AG08396 (cell line): Measurements from ENCODE around the gene ADAP1.

ENCODE experiments used
- DNase-seq: peaks from one replicate; pipeline ENCODE4 v3.0.0; 2012; ENCODE audit warnings: low spot score, mixed read lengths

ADAP1 gene

GRCh38 chr7:908591-909357 lies 45.7 kb downstream of the ADAP1 start:
- peak; percentile 89 for DNase-seq

DNA sequence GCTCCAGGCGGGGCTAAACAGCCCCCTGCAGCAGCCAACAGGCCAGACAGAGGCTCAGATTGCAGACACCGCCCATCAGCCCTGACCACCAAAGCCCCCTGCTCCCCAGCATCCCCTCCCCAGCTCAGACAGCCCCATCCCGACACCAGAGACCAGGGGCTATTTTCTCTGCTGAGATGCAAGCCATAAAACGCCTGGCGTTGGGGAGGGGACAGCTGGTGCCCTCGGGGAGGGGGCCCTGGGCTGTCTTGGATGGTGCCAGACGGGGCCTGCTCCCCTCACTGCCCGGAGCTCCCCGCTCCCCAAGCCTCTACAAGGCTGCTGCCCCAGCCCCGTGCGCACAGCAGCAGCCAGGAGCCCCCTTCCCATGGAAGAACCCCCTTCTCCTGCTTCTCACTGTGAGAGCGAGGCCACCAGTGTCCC lies 46.3 kb downstream of the ADAP1 start:
- no peak for DNase-seq

- DNase-seq = no peak
Observed at GRCh38 chr7:907158-907980, 47.1 kb downstream of the ADAP1 start.

DNA sequence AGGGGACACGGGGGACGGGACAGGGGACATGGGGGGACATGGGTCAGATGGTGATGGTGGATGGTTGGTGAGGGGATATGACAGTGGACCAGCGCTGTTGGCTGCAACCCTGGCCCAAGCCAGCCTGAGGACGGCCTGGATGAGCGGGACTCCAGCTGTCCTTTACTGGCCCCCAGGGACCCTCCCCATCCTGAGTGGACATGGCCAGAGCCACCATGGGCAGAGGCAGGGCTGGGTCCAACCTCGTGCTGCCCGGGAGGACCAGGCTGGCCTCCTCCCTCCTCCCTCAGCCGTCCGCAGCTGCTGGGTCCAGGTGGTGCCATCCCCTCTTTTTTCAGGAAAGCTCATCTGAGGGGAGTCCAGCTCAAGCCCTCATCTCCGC lies 47.7 kb downstream of the ADAP1 start:
- no peak for DNase-seq

DNA sequence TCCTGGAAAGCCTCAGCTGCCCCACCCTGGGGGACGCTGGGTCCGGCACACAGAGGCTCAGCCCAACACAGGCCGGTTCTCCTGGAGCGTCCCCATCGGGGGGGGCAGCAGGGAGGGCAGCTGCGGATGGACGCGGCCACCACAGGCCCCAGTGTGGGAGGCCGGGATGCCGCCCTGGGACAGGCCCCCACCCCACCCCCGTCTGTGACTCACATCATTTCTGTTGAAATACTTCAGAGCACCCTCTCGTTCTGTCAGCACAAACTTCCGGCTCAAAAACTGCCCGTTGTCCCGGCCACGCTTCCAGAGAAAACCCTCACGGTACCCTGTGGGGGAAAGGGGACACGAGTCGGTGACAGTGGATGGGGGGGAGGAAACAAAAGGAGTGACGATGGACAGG lies 49.6 kb downstream of the ADAP1 start:
- peak; percentile 73 for DNase-seq

- no peak for DNase-seq
Observed at GRCh38 chr7:903921-904755, 50.3 kb downstream of the ADAP1 start.

DNA sequence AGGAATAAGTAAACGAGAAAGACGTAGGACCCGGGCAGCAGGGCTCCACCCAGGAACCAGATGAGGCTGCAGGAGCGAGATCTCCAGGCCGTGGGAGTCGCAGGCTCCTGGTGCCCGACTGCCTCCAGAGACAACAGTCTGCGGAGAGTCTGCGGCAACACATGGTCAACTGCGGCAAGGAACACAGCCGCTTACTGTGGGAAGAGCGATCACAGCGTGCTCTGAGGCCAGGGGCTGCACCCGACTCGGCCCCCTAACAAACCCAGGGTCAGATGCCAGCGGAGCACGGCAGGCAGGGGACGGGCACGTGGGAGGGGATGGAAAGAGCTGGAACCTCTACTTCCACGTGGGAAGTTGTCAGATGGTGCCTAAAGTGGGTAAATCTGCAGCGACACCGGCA lies 51.5 kb downstream of the ADAP1 start:
- no peak for DNase-seq

DNA sequence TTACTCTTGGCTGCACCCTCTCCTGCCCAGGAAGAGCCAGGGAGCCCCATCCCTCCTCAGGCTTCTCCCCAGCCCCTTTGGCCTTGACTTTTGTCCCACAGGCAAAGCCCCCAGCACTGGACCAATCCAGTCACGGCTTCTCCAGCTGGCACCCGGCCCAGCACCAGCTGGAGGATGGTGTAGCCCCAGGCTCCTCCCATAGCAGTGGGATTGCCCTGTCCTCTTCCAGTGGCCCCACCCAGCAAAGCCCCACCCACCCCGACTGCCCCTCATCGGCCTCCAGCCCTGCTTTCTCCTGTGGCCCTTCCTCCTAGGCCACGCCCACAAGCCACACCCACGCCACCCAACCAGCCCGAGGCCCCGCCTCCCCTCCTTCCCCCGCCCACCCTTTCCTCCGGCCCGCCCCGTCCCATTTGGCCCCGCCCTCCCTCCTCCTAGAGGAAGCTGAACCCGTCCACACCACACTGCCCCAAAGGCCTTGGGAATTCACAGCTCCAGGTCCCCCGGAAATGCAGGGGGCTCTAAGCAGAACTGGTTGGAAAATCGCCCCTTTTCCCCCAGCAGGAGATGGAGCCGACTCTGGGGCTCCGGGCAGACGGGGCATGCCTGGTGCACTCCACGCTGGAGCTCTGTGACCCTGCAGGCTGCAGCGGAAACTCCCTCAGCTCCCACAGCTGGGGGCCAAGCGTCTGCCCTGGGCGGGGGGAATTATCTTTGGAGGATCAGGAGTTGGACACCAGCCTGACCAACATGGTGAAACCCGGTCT lies 52.9 kb downstream of the ADAP1 start:
- DNase-seq = peak; percentile 99

DNA sequence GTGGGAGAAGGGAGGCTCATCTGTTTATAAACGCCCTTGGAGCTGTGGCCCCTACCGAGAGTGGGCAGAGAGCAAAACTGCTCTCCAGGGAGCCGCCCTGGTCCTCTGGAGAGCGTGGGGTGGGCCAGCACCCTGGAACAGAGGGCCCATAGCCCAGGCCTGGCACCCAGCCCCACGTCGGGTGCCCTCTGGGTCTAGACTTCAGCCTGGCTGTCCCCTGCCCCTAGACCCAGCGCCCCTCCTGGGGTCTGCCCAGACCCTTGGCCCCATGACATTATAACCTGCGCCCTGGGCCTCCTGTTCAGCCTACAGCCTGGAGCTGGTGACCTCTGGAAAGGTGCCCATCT lies 53.5 kb downstream of the ADAP1 start:
- no peak for DNase-seq

- no peak for DNase-seq
Observed at GRCh38 chr7:900331-901040, 54.0 kb downstream of the ADAP1 start.

DNA sequence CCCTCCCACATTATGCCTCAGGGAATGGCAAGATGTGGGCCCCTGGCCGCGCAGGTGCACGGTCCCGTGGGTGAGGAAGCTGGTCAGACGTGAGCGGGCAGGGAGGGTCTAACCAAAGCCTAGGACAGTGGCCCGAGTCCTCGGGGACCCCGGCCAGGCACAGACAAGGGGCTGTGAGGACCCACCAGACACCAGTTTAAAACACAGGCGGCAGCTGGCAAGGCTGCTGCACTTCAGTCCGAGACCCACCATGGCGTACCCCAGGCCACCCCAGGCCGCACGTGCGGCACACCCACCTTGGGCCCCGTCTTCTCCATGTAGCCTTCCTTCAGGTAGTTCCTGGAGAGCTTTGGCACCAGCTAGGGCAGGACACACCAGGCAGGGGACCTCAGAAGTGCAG lies 54.7 kb downstream of the ADAP1 start:
- DNase-seq = no peak

- no peak for DNase-seq
Observed at GRCh38 chr7:898855-899681, 55.4 kb downstream of the ADAP1 start.

DNA sequence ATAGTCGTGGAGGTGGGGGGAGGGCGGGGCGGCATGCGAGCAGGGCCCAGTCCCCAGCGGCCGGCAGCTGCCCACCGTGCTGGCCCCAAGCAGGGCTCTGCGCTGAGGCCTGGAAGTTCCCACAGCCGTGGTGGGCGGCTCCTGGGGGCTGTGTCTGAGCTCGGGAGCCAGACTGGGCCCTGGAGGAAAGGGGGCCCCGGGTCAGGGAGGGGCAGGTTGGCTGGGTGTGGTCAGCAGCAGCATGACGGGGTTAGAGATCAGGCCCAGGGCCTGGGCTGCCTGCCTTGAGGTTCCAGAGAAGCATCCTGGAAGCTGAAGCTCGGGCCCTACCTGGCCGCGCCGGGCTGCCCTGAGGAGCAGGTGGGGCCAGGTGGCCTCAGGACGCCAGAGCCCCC lies 56.0 kb downstream of the ADAP1 start:
- DNase-seq = no peak

DNA sequence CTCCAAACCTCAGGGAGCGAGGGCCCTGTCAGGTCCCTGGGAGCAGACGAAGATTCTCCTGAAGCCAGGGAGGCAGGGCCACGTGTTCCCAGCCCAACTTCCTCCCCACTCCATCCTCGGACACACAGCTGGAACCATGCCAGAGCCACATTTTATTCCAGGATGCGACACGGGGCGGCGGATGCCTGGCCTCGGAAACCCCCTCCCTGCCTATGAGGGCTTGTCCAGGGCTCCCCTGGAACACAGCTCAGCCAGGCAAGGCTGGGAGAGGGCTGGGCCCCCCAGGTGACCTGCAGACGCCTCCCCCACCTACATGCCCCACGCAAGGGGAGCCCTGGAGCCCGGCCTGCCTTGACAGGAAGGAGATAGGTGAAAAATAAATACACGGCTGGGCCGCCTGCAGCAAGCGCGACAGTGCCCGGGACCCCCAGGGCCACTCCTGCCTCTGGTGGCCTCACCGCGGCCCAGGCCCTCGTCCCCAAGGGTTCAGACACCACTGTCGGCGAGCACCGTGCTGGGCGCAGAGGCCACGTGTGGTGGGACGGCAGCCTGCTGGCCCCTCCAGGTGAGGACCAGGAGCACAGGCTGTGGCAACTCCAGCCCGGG lies 56.6 kb downstream of the ADAP1 start:
- no peak for DNase-seq

DNA sequence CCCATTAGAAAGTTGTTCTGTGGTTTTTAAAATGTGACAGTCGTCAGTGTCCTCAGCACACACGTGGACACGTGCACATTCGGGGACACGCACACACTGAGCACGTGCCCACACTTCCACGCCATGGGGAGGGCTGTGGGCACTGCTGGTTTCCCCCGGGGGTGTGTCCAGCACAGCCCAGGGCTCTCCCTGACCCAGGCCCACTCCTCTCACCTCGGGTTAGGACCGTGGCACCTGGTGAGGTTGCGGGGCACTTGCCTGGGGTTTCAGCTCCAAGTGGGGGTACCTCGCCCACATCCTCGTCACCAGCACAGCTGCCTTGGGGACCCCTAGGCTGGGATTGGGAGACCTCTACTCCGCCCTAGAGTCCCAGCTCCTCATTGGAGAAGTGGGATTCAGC lies 57.4 kb downstream of the ADAP1 start:
- no peak for DNase-seq

DNA sequence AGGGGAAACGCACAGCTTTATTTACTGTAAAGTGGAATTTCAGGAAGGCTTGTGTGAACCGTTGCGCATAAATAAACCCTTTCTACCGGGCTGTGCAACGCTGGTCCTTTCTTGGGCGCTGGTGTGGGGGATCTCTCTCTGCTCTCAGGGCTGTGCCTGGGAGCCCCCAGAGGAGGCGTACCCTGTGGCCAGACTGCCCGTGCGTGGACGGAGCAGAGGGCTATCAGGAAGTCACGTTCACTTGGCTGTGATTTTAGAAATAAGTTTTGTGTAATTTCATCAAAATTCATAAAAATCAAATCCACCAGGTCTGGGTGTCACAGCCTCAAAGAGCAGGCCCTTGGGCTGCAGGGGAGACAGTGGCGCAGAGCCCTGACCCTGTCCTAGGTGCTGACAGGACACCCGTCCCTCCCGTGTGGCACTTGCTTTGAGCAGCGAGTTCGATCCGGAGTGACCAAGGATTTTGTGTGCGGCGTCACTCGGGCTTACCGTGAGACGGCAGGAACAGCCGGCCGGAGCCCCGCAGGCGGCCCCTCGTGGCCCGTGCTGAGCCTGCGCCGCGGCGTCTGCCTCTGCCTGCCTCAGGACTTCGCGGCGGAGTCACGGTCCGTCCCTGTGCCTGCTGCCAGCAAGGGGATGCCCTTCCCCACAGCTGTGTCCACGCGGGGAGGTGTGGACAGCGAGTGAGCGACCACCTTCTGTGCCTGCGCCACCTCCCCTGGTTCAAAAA lies 58.0 kb downstream of the ADAP1 start:
- no peak for DNase-seq

- DNase-seq = no peak
Observed at GRCh38 chr7:895451-896052, 58.9 kb downstream of the ADAP1 start.

GRCh38 chr7:894927-895450 lies 59.5 kb downstream of the ADAP1 start:
- DNase-seq = no peak
